NCI-H2196 treated with DMSO at 0.1 percent for 48 hours (cell line): ENCODE data around the gene MTUS2.

ENCODE experiments used
- DNase-seq: peaks from one replicate; lab custom pipeline; 2025; ENCODE audit not compliant: unreplicated experiment; lab: John Stamatoyannopoulos, UW

Gene MTUS2

GRCh38 chr13:29499506-29500165 lies 679.5 kb downstream of the MTUS2 start:
- DNase-seq: no peak

- no peak for DNase-seq
These were observed 680.2 kb downstream of the MTUS2 start for GRCh38 chr13:29500386-29500785.

GRCh38 chr13:29501674-29502073 lies 681.5 kb downstream of the MTUS2 start:
- DNase-seq: no peak

- no peak for DNase-seq
These were observed 682.4 kb downstream of the MTUS2 start for GRCh38 chr13:29502391-29503008.

- no peak for DNase-seq
These were observed 683.1 kb downstream of the MTUS2 start for GRCh38 chr13:29503041-29503837.

GRCh38 chr13:29504691-29505090 lies 684.6 kb downstream of the MTUS2 start:
- DNase-seq: no peak

- no peak for DNase-seq
These were observed 685.4 kb downstream of the MTUS2 start for GRCh38 chr13:29505511-29505910.

- no peak for DNase-seq
These were observed 685.8 kb downstream of the MTUS2 start for GRCh38 chr13:29505950-29506349.

- DNase-seq: peak; percentile 20
These were observed 687.2 kb downstream of the MTUS2 start for GRCh38 chr13:29507356-29507755.

GRCh38 chr13:29508130-29508875 lies 688.2 kb downstream of the MTUS2 start:
- DNase-seq: peak; percentile 25

- no peak for DNase-seq
These were observed 688.7 kb downstream of the MTUS2 start for GRCh38 chr13:29508876-29509252.

GRCh38 chr13:29509999-29510589 lies 690.0 kb downstream of the MTUS2 start:
- DNase-seq: no peak

- DNase-seq: no peak
These were observed 690.5 kb downstream of the MTUS2 start for GRCh38 chr13:29510651-29511084.

- DNase-seq: no peak
These were observed 691.1 kb downstream of the MTUS2 start for GRCh38 chr13:29511106-29511796.

GRCh38 chr13:29511980-29512379 lies 691.8 kb downstream of the MTUS2 start:
- DNase-seq: no peak

- no peak for DNase-seq
These were observed 693.2 kb downstream of the MTUS2 start for GRCh38 chr13:29513002-29513980.

GRCh38 chr13:29513981-29514719 lies 694.0 kb downstream of the MTUS2 start:
- no peak for DNase-seq

- DNase-seq: no peak
These were observed 694.7 kb downstream of the MTUS2 start for GRCh38 chr13:29514720-29515310.
